GM19328 (cell line): Measurements from ENCODE around the gene SLC22A5.
"Not testable (repeated sequence)": the region's sequence is repeated elsewhere in the genome, so short reads cannot be mapped to it uniquely, and the experiment has no call there.

Experiments
- ATAC-seq: cut with Tn5 transposase; IDR thresholded peaks from one replicate; pipeline ENCODE4 v1.9.1; 2021; ENCODE audit warnings: mild to moderate bottlenecking, moderate library complexity; ENCODE audit not compliant: unreplicated experiment

The SLC22A5 gene

GRCh38 chr5:132386644-132387286 is 17.3 kb downstream of the SLC22A5 start:
- ATAC-seq, result peak; percentile 86

GRCh38 chr5:132387640-132388117 is 18.2 kb downstream of the SLC22A5 start:
- ATAC-seq, result no peak

- no peak for ATAC-seq
Observed at GRCh38 chr5:132388244-132389050, 18.9 kb downstream of the SLC22A5 start.

- ATAC-seq, result no peak
Observed at GRCh38 chr5:132389051-132389331, 19.5 kb downstream of the SLC22A5 start.

- ATAC-seq, result no peak
Observed at GRCh38 chr5:132389585-132390286, 20.2 kb downstream of the SLC22A5 start.

- no peak for ATAC-seq
Observed at GRCh38 chr5:132391247-132391646, 21.7 kb downstream of the SLC22A5 start.

GRCh38 chr5:132391870-132392269 is 22.4 kb downstream of the SLC22A5 start:
- no peak for ATAC-seq

- no peak for ATAC-seq
Observed at GRCh38 chr5:132392411-132392810, 22.9 kb downstream of the SLC22A5 start.

- no peak for ATAC-seq
Observed at GRCh38 chr5:132392978-132393825, 23.7 kb downstream of the SLC22A5 start.

GRCh38 chr5:132394667-132395259 is 25.3 kb downstream of the SLC22A5 start:
- no peak for ATAC-seq

GRCh38 chr5:132396589-132397031 is 27.1 kb downstream of the SLC22A5 start:
- ATAC-seq, result no peak

GRCh38 chr5:132397224-132397623 is 27.7 kb downstream of the SLC22A5 start:
- no peak for ATAC-seq

GRCh38 chr5:132397936-132398675 is 28.6 kb downstream of the SLC22A5 start:
- ATAC-seq, result not testable (repeated sequence)

- ATAC-seq, result not testable (repeated sequence)
Observed at GRCh38 chr5:132404041-132404440, 34.5 kb downstream of the SLC22A5 start.

- no peak for ATAC-seq
Observed at GRCh38 chr5:132405646-132406045, 36.1 kb downstream of the SLC22A5 start.

- no peak for ATAC-seq
Observed at GRCh38 chr5:132406144-132406783, 36.8 kb downstream of the SLC22A5 start.

- ATAC-seq, result no peak
Observed at GRCh38 chr5:132407970-132408369, 38.5 kb downstream of the SLC22A5 start.

- ATAC-seq, result no peak
Observed at GRCh38 chr5:132408456-132408855, 38.9 kb downstream of the SLC22A5 start.

- ATAC-seq, result no peak
Observed at GRCh38 chr5:132408965-132409364, 39.5 kb downstream of the SLC22A5 start.
